CD4-positive, alpha-beta T cell (primary cell): ENCODE measurements around the gene SIRT5. TPM values are rescaled to one million over a fixed set of nuclear protein-coding genes. Genes with fewer than 3 reads are reported as not detected.

Experiments
- ATAC-seq: fragments of 200-7000 bp; cut with Tn5 transposase; one replicate; pipeline ENCODE4 v1.10.0; 2022; ENCODE audit warnings: mild to moderate bottlenecking; ENCODE audit not compliant: poor library complexity
- CTCF ChIA-PET: fragments of 350-600 bp; sonication (Branson Sonifier 250); formaldehyde crosslinking; loops from one replicate; lab custom pipeline; 2021; ENCODE audit warnings: antibody characterized with exemption, inconsistent platforms; lab: Charles Lee
- POLR2A ChIA-PET: fragments of 350-600 bp; sonication (Branson Sonifier 250); formaldehyde crosslinking; loops from one replicate; lab custom pipeline; 2021; ENCODE audit warnings: antibody characterized with exemption, inconsistent platforms; lab: Charles Lee
- DNase-seq, 14 experiments: peaks; one replicate each; pipeline ENCODE4 v3.0.0-alpha.2; 2013 to 2020; ENCODE audit warnings: mixed read lengths in 2 of 14
- H3K27ac ChIP-seq, 2 donors: one replicate each; pipeline versions ENCODE4 v1.5.1 to v1.7.0; 2013; ENCODE audit warnings: low read length in 2 of 2, low read depth in 1 of 2, mild to moderate bottlenecking in 1 of 2
- H3K27me3 ChIP-seq, 2 experiments: 1 replicate in 1 of 2; 2 replicates in 1 of 2; pipeline versions ENCODE4 v1.6.1 to v1.7.0; 2013; ENCODE audit warnings: low read length in 2 of 2, control low read depth in 1 of 2, mild to moderate bottlenecking in 1 of 2, moderate library complexity in 1 of 2; ENCODE audit not compliant: insufficient read depth in 2 of 2, control insufficient read depth in 1 of 2
- H3K36me3 ChIP-seq: one replicate; pipeline ENCODE4 v1.6.1; 2013; ENCODE audit warnings: low read length, control low read depth; ENCODE audit not compliant: insufficient read depth
- H3K4me1 ChIP-seq: one replicate; pipeline ENCODE4 v1.6.1; 2013; ENCODE audit warnings: low read length, control low read depth; ENCODE audit not compliant: insufficient read depth
- H3K4me3 ChIP-seq: one replicate; pipeline ENCODE4 v1.5.1; 2013; ENCODE audit warnings: mild to moderate bottlenecking, low read length, moderate library complexity
- H3K9me3 ChIP-seq, 2 experiments: 1 replicate in 1 of 2; 2 replicates in 1 of 2; pipeline versions ENCODE4 v1.6.1 to v1.7.0; 2013; ENCODE audit warnings: low read length in 2 of 2, mild to moderate bottlenecking in 2 of 2, control low read depth in 1 of 2, moderate library complexity in 1 of 2; ENCODE audit not compliant: control insufficient read depth in 1 of 2, insufficient read depth in 1 of 2
- H3K27ac Mint-ChIP-seq: one replicate; pipeline ENCODE4 v1.8.0; 2020; ENCODE audit warnings: mixed read lengths
- H3K27me3 Mint-ChIP-seq: one replicate; pipeline ENCODE4 v1.8.0; 2021; ENCODE audit warnings: mixed read lengths
- H3K36me3 Mint-ChIP-seq: one replicate; pipeline ENCODE4 v1.8.0; 2021; ENCODE audit warnings: low read depth, mixed read lengths
- H3K4me1 Mint-ChIP-seq: one replicate; pipeline ENCODE4 v1.8.0; 2021; ENCODE audit warnings: low read depth, mixed read lengths
- H3K4me3 Mint-ChIP-seq: one replicate; pipeline ENCODE4 v1.8.0; 2020; ENCODE audit warnings: mild to moderate bottlenecking, mixed read lengths
- H3K9me3 Mint-ChIP-seq: one replicate; pipeline ENCODE4 v1.8.0; 2020; ENCODE audit warnings: mixed read lengths
- intact Hi-C, 2 experiments: fragments of 100-400 bp; cut with DNase I in 1 of 2; cut with micrococcal nuclease in 1 of 2; formaldehyde crosslinking; loops; one replicate each; pipeline versions ENCODE4 v1.15.1 to v1.9.0; 2023 to 2025; cut with DNase I, micrococcal nuclease
- total RNA-seq, 174 experiments: library from RNA in 2 of 174; stranded (reverse) in 2 of 174; gene quantifications; one replicate each; pipeline ENCODE4 v1.2.3 and lab custom pipeline; 2021 to 2026
- TF ChIP-seq, protein P1 (sequence below): fragments of 200-600 bp; IDR thresholded peaks from one replicate; pipeline ENCODE4 v1.8.0; 2022; ENCODE audit warnings: antibody characterized with exemption, mild to moderate bottlenecking

Gene SIRT5
- total RNA-seq, 2 experiments from 2014 or later = 14.3 to 16.3 TPM

GRCh38 chr6:13566500-13566899 lies 7.9 kb upstream of the SIRT5 start:
- ChIA-PET POLR2A (no interaction called here), CTCF (no interaction called here)
- intact Hi-C loops = no loop called here
- Histone ChIP-seq H3K27ac (no peak overlapping the region), H3K4me3 (no peak overlapping the region), H3K4me1 (no peaks in the 10 kb centered on the region), H3K27me3 (peaks cover 0 to 3% of the 10 kb centered on the region in 2 experiments), H3K9me3 (no peaks in the 10 kb centered on the region), H3K36me3 (no peaks in the 10 kb centered on the region)
- H3K4me1 Mint-ChIP-seq = no peaks in the 10 kb centered on the region
- DNase-seq = no peak
- no peaks in the 10 kb centered on the region for H3K27me3 Mint-ChIP-seq
- no peaks in the 10 kb centered on the region for H3K36me3 Mint-ChIP-seq
- no peak overlapping the region for H3K27ac Mint-ChIP-seq
- no peak for ATAC-seq
- TF ChIP-seq, protein P1, sequence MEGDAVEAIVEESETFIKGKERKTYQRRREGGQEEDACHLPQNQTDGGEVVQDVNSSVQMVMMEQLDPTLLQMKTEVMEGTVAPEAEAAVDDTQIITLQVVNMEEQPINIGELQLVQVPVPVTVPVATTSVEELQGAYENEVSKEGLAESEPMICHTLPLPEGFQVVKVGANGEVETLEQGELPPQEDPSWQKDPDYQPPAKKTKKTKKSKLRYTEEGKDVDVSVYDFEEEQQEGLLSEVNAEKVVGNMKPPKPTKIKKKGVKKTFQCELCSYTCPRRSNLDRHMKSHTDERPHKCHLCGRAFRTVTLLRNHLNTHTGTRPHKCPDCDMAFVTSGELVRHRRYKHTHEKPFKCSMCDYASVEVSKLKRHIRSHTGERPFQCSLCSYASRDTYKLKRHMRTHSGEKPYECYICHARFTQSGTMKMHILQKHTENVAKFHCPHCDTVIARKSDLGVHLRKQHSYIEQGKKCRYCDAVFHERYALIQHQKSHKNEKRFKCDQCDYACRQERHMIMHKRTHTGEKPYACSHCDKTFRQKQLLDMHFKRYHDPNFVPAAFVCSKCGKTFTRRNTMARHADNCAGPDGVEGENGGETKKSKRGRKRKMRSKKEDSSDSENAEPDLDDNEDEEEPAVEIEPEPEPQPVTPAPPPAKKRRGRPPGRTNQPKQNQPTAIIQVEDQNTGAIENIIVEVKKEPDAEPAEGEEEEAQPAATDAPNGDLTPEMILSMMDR = no peak
- H3K4me3 Mint-ChIP-seq = no peak overlapping the region
- no peaks in the 10 kb centered on the region for H3K9me3 Mint-ChIP-seq

DNA sequence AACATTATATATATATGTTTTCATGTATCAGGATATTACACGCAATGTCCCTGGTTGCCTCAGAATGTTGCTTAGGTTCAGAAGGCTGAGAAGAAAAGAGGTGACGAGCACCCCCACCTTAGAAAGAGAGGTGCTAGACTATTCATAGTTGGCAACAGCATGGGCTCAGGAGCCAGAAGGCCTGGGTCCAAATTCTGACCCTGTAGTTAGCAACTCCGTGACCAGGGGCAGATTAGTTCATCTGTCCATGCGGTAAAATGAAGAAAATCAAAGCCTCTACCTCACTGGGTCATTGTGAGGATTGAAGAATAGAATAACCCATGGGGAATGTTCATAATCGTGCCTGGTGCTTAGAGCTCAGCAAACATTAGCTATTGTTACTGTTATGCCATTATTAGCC lies 5.4 kb upstream of the SIRT5 start:
- H3K27ac Mint-ChIP-seq = no peak overlapping the region
- no peaks in the 10 kb centered on the region for H3K9me3 Mint-ChIP-seq
- H3K27me3 Mint-ChIP-seq = no peaks in the 10 kb centered on the region
- no peaks in the 10 kb centered on the region for H3K36me3 ChIP-seq
- H3K4me1 ChIP-seq = peaks cover 4% of the 10 kb centered on the region
- CTCF ChIA-PET = no interaction called here
- TF ChIP-seq, protein P1 = no peak
- H3K4me3 ChIP-seq = no peak overlapping the region
- ATAC-seq (no peak), DNase-seq (no peak)
- no peaks in the 10 kb centered on the region for H3K9me3 ChIP-seq
- POLR2A ChIA-PET = no interaction called here
- peaks cover 0 to 3% of the 10 kb centered on the region in 2 experiments for H3K27me3 ChIP-seq
- peaks cover 4% of the 10 kb centered on the region for H3K4me1 Mint-ChIP-seq
- no peak overlapping the region for H3K4me3 Mint-ChIP-seq
- intact Hi-C loops = no loop called here
- H3K27ac ChIP-seq = no peak overlapping the region
- no peaks in the 10 kb centered on the region for H3K36me3 Mint-ChIP-seq

GRCh38 chr6:13572240-13572639 lies 2.2 kb upstream of the SIRT5 start:
- Histone ChIP-seq H3K4me3 (no peak overlapping the region), H3K36me3 (no peaks in the 10 kb centered on the region), H3K27me3 (peaks cover 0 to 3% of the 10 kb centered on the region in 2 experiments), H3K9me3 (no peaks in the 10 kb centered on the region), H3K27ac (no peak overlapping the region), H3K4me1 (peaks cover 14% of the 10 kb centered on the region)
- DNase-seq (no peak), ATAC-seq (no peak)
- Mint-ChIP-seq H3K4me3 (peak overlapping the region; percentile 82), H3K9me3 (no peaks in the 10 kb centered on the region), H3K36me3 (peaks cover 10% of the 10 kb centered on the region), H3K27me3 (no peaks in the 10 kb centered on the region), H3K4me1 (peaks cover 28% of the 10 kb centered on the region), H3K27ac (peak overlapping the region; percentile 99)
- ChIA-PET CTCF (interaction anchor here (0.6 kb wide), 1 partner anchor 129 kb away, joined by 3 read pairs; no protein-coding TSS in a partner anchor), POLR2A (no interaction called here)
- TF ChIP-seq, protein P1 = no peak
- intact Hi-C loops = loop anchor here (2.0 to 10.0 kb wide), 4 partner anchors 195 to 545 kb away; partner anchors contain the start of gene CD83 (in 1 of the 2)
